ENCODE measurements around the gene NACA2. TPM values are rescaled to one million over a fixed set of nuclear protein-coding genes. Genes with fewer than 3 reads are reported as not detected.
"Not testable (repeated sequence)": the region's sequence is repeated elsewhere in the genome, so short reads cannot be mapped to it uniquely, and the experiment has no call there.

NACA2 gene
- total RNA-seq, 1 experiment from 2014 or later: not detected

GRCh38 chr17:61599608-61600007 is 8.6 kb upstream of the NACA2 start:
- DNase-seq (ENCODE audit: low spot score): no peak

GRCh38 chr17:61598014-61598413 is 7.0 kb upstream of the NACA2 start:
- no peak for DNase-seq (ENCODE audit: low spot score)

- no peak for DNase-seq (ENCODE audit: low spot score)
Measured at GRCh38 chr17:61597607-61598006, 6.6 kb upstream of the NACA2 start.

GRCh38 chr17:61595418-61596186 is 4.6 kb upstream of the NACA2 start:
- no peak for DNase-seq (ENCODE audit: low spot score)

GRCh38 chr17:61594294-61594825 is 3.3 kb upstream of the NACA2 start:
- DNase-seq (ENCODE audit: low spot score): no peak

- DNase-seq (ENCODE audit: low spot score): no peak
Measured at GRCh38 chr17:61593426-61593825, 2.4 kb upstream of the NACA2 start.

- DNase-seq (ENCODE audit: low spot score): no peak
Measured at GRCh38 chr17:61591930-61592329, 911 bp upstream of the NACA2 start.

GRCh38 chr17:61589990-61590389 is 1.0 kb downstream of the NACA2 start:
- no peak for DNase-seq (ENCODE audit: low spot score)

GRCh38 chr17:61587807-61588660 is 3.0 kb downstream of the NACA2 start:
- DNase-seq (ENCODE audit: low spot score): no peak

GRCh38 chr17:61587242-61587641 is 3.8 kb downstream of the NACA2 start:
- DNase-seq (ENCODE audit: low spot score): no peak

GRCh38 chr17:61586622-61587021 is 4.4 kb downstream of the NACA2 start:
- not testable (repeated sequence) for DNase-seq (ENCODE audit: low spot score)

- no peak for DNase-seq (ENCODE audit: low spot score)
Measured at GRCh38 chr17:61586031-61586566, 4.9 kb downstream of the NACA2 start.

- DNase-seq (ENCODE audit: low spot score): no peak
Measured at GRCh38 chr17:61584866-61585265, 6.2 kb downstream of the NACA2 start.

- no peak for DNase-seq (ENCODE audit: low spot score)
Measured at GRCh38 chr17:61584266-61584665, 6.8 kb downstream of the NACA2 start.

- no peak for DNase-seq (ENCODE audit: low spot score)
Measured at GRCh38 chr17:61583660-61584264, 7.3 kb downstream of the NACA2 start.

- DNase-seq (ENCODE audit: low spot score): peak; percentile 58
Measured at GRCh38 chr17:61583242-61583641, 7.8 kb downstream of the NACA2 start.

GRCh38 chr17:61582593-61582992 is 8.4 kb downstream of the NACA2 start:
- no peak for DNase-seq (ENCODE audit: low spot score)

GRCh38 chr17:61581611-61582349 is 9.2 kb downstream of the NACA2 start:
- DNase-seq (ENCODE audit: low spot score): no peak

- DNase-seq (ENCODE audit: low spot score): no peak
Measured at GRCh38 chr17:61580502-61580901, 10.5 kb downstream of the NACA2 start.

GRCh38 chr17:61579961-61580360 is 11.1 kb downstream of the NACA2 start:
- DNase-seq (ENCODE audit: low spot score): no peak

- no peak for DNase-seq (ENCODE audit: low spot score)
Measured at GRCh38 chr17:61579347-61579746, 11.7 kb downstream of the NACA2 start.

Data from HT-29 (cell line).